GM12892 (cell line): Measurements from ENCODE around the gene CCT4.

Experiments used
- DNase-seq: peaks from one replicate; pipeline ENCODE4 v3.0.0; 2011; ENCODE audit not compliant: insufficient read length
- FAIRE-seq: peaks from 2 replicates; lab custom pipeline; 2011; peaks lifted over from hg19 to GRCh38; lab: Jason Lieb, UNC
- POLR2A ChIP-seq: IDR thresholded peaks from 2 replicates; pipeline ENCODE4 v1.6.1; 2011; ENCODE audit warnings: low read depth, low read length, control low read depth
- POLR2AphosphoS5 ChIP-seq: IDR thresholded peaks from 2 replicates; pipeline ENCODE4 v1.6.1; 2011; ENCODE audit warnings: low read depth, low read length, control low read depth
- TAF1 ChIP-seq: IDR thresholded peaks from 2 replicates; pipeline ENCODE4 v1.6.1; 2011; ENCODE audit warnings: low read depth, mild to moderate bottlenecking, control low read depth, low read length, borderline replicate concordance

CCT4 gene

DNA sequence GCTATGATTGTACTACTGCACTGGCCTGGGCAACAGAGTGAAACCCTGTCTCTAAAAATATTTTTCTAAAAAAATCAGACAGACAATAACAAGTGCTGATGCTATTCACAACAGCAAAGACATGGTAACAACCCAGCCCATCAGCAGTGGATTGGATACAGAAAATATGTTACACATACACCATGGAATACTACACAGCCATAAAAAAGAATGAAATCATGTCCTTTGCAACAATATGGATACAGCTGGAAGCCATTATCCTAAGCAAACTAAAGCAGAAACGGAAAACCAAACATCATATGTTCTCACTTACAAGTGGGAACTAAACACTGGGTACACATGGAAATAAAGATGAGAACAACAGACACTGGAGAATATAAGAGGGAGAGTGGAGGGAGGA, 54.5 kb downstream of the CCT4 start:
- FAIRE-seq (no peak), DNase-seq (no peak)
- TF ChIP-seq TAF1, result no peak

DNA sequence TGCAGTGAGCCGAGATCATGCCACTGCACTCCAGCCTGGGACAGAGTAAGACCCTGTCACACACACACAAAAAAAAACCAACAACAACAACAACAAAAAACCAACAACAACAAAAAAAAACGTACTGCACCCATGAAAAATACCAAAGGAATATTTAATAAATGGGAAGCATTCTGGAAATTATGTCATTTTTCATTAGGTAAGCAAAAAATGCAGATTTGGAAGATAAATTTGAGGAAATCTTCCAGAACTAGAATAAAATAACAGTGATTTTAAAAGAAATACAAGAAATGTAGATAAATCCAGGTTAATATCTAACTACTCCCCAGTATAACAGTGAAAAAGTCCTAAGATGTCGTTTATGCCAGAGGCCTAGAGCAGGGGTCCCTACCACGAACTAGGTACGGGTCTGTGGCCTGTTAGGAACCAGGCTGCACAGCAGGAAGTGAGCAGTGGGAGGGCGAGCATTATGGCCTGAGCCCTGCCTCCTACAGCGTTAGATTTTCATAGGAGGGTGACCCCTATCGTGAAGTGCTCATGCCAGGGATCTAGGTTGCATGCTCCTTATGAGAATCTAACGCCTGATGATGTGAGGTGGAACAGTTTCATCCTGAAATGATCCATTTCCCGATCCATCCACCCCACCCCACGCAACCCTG, 56.1 kb downstream of the CCT4 start:
- no peak for TF ChIP-seq TAF1
- TF ChIP-seq POLR2A, result no peak
- TF ChIP-seq POLR2AphosphoS5, result no peak
- no peak for FAIRE-seq
- DNase-seq, result no peak

DNA sequence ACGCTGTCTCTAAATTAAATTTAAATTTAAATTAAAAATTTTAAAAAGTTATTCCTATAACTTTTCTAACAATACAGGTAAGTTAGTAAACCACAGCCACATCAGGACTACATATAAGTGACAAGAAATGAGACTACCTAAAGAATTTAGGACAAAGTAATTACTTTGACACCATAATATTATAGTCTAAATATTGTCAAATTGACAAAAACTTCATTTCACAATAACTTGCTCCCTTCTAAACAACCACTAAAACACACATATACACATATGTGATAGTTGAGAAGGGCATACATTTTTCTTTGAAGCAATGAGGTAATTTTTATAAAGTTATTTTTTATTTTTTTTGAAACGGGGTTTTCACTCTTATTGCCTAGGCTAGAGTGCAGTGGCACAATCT, 66.2 kb downstream of the CCT4 start:
- no peak for FAIRE-seq
- TF ChIP-seq TAF1 (no peak), POLR2AphosphoS5 (no peak), POLR2A (no peak)

More for the DNA sequence above, 66.2 kb downstream of the CCT4 start:
- no peak for DNase-seq
